Endothelial cell (in vitro differentiated cells): ENCODE results near the gene TMOD2. TPM values are rescaled to one million over a fixed set of nuclear protein-coding genes. Genes with fewer than 3 reads are reported as not detected.

Experiments used
- DNase-seq: peaks from one replicate; pipeline ENCODE4 v3.0.0; 2021; ENCODE audit warnings: low spot score
- H3K27ac Mint-ChIP-seq: one replicate; pipeline ENCODE4 v1.8.0; 2021; ENCODE audit warnings: mixed read lengths, inconsistent platforms; ENCODE audit not compliant: unreplicated experiment
- H3K27me3 Mint-ChIP-seq: one replicate; pipeline ENCODE4 v1.8.0; 2021; ENCODE audit warnings: mild to moderate bottlenecking, moderate library complexity, mixed read lengths, inconsistent platforms; ENCODE audit not compliant: unreplicated experiment
- H3K36me3 Mint-ChIP-seq: one replicate; pipeline ENCODE4 v1.8.0; 2021; ENCODE audit warnings: mild to moderate bottlenecking, low read depth, mixed read lengths, inconsistent platforms; ENCODE audit not compliant: unreplicated experiment
- H3K4me1 Mint-ChIP-seq: one replicate; pipeline ENCODE4 v1.8.0; 2021; ENCODE audit warnings: mild to moderate bottlenecking, mixed read lengths, inconsistent platforms; ENCODE audit not compliant: unreplicated experiment
- H3K4me3 Mint-ChIP-seq: one replicate; pipeline ENCODE4 v1.8.0; 2021; ENCODE audit warnings: mild to moderate bottlenecking, mixed read lengths, inconsistent platforms; ENCODE audit not compliant: unreplicated experiment
- H3K9me3 Mint-ChIP-seq: one replicate; pipeline ENCODE4 v1.8.0; 2021; ENCODE audit warnings: mixed read lengths, inconsistent platforms; ENCODE audit not compliant: unreplicated experiment
- total RNA-seq: library from RNA; stranded (reverse); fragmentation: NEBNext Ultra II Directional; extraction: Animal tissue kit (Norgen Biotek cat#: 25700); gene quantifications from one replicate; pipeline ENCODE4 v1.2.1, GENCODE V29; 2021; ENCODE audit not compliant: unreplicated experiment
- TF ChIP-seq, protein P1 (sequence below): fragments of 200-600 bp; sonication (generic); IDR thresholded peaks from one replicate; pipeline ENCODE4 v1.5.0; 2021; ENCODE audit warnings: antibody characterized with exemption; ENCODE audit not compliant: unreplicated experiment

TMOD2 gene
- total RNA-seq, 1 donor from 2014 or later = 118 TPM

DNA sequence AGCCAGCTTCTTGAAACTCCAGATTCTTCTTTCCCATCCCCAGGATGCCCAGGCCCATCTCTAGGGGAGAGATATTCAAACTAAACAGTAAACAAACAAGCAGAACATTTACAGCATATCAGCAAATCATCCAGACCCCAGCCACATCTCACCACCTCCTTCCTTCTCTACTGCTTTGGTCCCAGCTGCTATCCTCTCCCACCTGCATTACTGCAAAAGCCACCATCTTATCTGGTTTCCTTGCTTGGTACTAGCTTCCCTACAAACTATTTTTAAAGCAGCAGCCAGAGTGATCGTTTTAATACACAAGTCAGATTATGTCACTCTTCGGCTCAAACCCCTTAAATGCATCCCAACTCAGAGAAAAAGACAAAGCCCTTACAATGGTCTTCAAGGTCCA is 18.8 kb upstream of the TMOD2 start:
- TF ChIP-seq, protein P1, sequence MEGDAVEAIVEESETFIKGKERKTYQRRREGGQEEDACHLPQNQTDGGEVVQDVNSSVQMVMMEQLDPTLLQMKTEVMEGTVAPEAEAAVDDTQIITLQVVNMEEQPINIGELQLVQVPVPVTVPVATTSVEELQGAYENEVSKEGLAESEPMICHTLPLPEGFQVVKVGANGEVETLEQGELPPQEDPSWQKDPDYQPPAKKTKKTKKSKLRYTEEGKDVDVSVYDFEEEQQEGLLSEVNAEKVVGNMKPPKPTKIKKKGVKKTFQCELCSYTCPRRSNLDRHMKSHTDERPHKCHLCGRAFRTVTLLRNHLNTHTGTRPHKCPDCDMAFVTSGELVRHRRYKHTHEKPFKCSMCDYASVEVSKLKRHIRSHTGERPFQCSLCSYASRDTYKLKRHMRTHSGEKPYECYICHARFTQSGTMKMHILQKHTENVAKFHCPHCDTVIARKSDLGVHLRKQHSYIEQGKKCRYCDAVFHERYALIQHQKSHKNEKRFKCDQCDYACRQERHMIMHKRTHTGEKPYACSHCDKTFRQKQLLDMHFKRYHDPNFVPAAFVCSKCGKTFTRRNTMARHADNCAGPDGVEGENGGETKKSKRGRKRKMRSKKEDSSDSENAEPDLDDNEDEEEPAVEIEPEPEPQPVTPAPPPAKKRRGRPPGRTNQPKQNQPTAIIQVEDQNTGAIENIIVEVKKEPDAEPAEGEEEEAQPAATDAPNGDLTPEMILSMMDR = no peak
- H3K9me3 Mint-ChIP-seq = no peaks in the 10 kb centered on the region
- no peak overlapping the region for H3K4me3 Mint-ChIP-seq
- peaks cover 2% of the 10 kb centered on the region for H3K27me3 Mint-ChIP-seq
- DNase-seq = no peak
- H3K4me1 Mint-ChIP-seq = peaks cover 35% of the 10 kb centered on the region
- H3K27ac Mint-ChIP-seq = no peak overlapping the region
- H3K36me3 Mint-ChIP-seq = peaks cover 25% of the 10 kb centered on the region

DNA sequence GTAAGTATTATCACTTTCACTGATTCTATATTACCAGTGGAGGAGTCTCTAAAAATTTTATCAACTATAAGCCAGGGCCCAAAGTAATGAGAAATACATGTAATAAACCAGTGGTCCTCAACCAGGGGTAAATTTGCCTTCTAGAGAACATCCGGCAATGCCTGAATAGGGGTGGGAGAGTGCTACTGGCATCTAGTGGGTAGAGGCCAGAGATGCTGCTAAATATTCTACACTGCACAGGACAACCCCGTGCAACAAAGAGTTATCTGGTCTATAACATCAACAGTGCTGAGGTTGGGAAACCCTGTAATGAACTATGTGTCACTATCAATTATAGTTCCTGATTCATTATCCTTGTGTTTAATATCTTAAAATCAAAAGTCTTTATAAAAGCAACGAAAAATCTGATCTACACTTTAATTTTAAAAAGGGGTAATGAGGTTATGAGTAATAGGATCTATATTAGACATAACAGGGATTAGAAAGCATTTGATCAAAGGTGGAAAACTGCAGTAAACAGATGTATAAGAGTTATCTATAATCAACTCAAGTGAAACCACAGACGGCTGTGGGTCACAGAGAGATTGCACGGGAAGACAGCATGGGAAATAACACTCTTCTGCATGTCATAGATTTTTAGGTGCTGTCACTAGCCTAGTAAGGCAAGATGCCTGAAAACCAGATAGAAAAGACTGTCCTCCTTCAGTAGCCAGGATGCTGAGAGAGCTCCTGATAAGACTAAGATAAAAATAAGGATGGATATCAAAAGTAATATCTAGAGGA is 16.0 kb upstream of the TMOD2 start:
- Mint-ChIP-seq H3K36me3 (peaks cover 31% of the 10 kb centered on the region), H3K27ac (no peak overlapping the region), H3K27me3 (peaks cover 9% of the 10 kb centered on the region), H3K4me3 (no peak overlapping the region), H3K4me1 (peaks cover 41% of the 10 kb centered on the region), H3K9me3 (no peaks in the 10 kb centered on the region)
- TF ChIP-seq, protein P1 = no peak
- DNase-seq = no peak

DNA sequence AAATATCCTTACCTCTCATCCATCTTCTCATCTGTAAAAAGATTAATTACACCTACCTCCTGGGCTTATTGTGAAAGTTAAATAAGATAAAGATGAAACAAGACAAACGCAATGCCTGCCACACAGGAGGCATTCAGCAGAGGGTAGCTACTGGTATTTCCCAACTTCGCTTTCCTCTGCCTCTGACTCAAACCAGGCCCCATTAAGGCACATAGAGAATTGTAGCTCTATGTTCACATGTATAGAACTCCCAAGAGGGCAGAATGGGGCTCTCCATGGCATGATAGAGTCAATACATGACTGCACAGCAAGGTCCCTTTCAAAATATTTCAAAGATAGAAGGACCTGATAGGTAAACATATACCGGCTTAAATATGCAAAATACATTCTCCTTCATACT is 15.3 kb upstream of the TMOD2 start:
- H3K4me3 Mint-ChIP-seq = peak overlapping the region; percentile 92
- no peaks in the 10 kb centered on the region for H3K9me3 Mint-ChIP-seq
- TF ChIP-seq, protein P1 = no peak
- H3K4me1 Mint-ChIP-seq = peaks cover 46% of the 10 kb centered on the region
- no peak overlapping the region for H3K27ac Mint-ChIP-seq
- no peak for DNase-seq
- H3K27me3 Mint-ChIP-seq = peaks cover 9% of the 10 kb centered on the region
- H3K36me3 Mint-ChIP-seq = peaks cover 31% of the 10 kb centered on the region

DNA sequence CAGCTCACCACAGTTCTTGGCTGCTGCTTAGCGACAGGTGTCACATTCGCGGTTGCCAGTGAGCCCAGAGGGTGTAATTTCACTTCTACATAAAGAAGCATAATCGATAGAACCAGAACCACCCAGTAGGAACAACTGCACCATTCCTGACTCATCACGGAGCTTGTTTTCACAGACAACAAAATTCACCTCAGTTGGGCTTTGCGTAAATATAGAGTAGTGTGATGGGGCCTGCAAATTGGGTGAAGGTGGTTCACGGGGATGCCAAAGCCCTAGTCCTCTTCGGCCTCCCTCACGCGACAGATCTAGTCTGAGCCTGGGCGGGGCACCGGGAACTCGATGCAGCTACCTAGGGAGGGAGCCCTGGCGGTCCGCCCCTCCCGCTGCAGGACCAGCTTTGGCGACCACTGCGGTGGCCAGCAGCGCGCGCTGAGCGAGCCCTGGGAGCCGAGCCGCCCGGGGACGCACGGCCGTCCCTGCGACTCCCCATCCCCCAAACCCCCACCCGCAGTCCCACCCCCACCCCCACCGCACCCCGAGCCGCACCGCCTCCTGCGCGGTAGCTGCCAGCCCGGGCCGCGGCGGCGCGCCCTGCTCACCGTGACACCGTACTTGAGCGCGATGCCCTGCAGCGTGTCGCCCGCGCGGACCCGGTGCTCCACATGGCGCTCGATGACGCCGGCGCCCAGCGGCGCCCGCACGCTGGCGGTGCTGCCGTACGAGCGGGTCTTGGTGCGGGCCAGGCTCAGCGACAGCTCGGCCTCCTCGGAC is 14.5 kb upstream of the TMOD2 start:
- Mint-ChIP-seq H3K27me3 (peaks cover 9% of the 10 kb centered on the region), H3K4me1 (peaks cover 40% of the 10 kb centered on the region), H3K9me3 (no peaks in the 10 kb centered on the region), H3K27ac (no peak overlapping the region), H3K4me3 (peak overlapping the region; percentile 92), H3K36me3 (peaks cover 29% of the 10 kb centered on the region)
- TF ChIP-seq, protein P1 = no peak
- peak; percentile 43 for DNase-seq
